ENCODE results near the gene MMEL1. TPM values are rescaled to one million over a fixed set of nuclear protein-coding genes. Genes with fewer than 3 reads are reported as not detected.
A peak's percentile ranks its signal among the peaks of the same experiment; 100 is the strongest.
"Not testable (repeated sequence)": the region's sequence is repeated elsewhere in the genome, so short reads cannot be mapped to it uniquely, and the experiment has no call there.

Gene MMEL1, protein sequence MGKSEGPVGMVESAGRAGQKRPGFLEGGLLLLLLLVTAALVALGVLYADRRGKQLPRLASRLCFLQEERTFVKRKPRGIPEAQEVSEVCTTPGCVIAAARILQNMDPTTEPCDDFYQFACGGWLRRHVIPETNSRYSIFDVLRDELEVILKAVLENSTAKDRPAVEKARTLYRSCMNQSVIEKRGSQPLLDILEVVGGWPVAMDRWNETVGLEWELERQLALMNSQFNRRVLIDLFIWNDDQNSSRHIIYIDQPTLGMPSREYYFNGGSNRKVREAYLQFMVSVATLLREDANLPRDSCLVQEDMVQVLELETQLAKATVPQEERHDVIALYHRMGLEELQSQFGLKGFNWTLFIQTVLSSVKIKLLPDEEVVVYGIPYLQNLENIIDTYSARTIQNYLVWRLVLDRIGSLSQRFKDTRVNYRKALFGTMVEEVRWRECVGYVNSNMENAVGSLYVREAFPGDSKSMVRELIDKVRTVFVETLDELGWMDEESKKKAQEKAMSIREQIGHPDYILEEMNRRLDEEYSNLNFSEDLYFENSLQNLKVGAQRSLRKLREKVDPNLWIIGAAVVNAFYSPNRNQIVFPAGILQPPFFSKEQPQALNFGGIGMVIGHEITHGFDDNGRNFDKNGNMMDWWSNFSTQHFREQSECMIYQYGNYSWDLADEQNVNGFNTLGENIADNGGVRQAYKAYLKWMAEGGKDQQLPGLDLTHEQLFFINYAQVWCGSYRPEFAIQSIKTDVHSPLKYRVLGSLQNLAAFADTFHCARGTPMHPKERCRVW
- total RNA-seq (1 to 10 TPM in 2 of 9 donors, under 1 TPM in 2, not detected in 5; 0.47 to 2.6 (median 1.6) TPM), polyA plus RNA-seq (1 to 10 TPM in 1 of 2 donors, under 1 TPM in 1; 0.30 to 1.1 TPM)
- long read RNA-seq, donor 1, result 0 reads
- long read RNA-seq, donor 2, result 0 reads
- long read RNA-seq, donor 3, result 0 reads

DNA sequence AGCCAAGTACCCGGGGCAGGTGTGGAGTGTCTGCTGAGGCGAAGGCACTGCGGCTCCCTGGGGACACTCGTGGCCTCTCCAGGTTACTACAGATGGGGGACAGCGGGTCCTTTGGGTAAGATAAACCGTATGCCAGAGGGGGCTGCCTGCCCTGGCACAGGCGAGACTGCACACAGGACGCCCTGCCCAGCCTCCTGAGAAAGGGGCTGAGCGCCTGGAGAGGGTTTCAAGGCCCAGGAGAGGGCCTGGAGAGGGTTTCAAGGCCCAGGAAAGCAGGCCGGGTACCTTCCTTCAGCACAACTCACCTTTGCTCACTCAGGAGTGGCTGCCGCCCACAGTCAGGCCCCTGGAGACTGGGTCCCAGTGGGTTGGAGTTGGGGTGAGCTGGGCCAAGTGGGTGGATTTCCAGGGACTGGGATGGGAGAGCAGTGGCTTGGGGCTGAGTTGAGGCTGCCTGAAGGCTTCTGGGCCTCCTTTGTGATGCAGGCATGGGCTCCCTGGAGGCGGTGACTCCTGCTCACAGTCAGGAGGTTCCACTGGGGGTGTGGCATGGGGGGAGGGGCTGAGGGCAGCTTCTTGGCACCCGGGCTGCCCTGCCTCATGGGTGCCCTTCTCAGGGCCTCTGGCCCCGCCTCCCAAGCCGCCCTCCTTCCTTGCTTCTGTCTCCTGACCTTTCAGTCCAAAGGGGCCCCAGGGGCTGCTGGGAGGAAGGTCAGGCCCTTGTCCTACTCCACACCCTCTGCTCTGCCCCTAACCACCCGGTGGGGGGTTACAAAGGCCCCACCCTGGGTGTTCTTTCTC is at the start of gene MMEL1:
Gene MMEL1, minus strand, starts transcription at position 456 of the 801 bp plus-strand sequence. CDS start 3,532 bp downstream, outside the sequence.
- peak in 1 of 5 donors; percentile 55 for DNase-seq
- no peaks in the 10 kb centered on the region for H3K36me3 ChIP-seq
- peaks cover 0 to 11% (median 7%) of the 10 kb centered on the region in 12 donors for H3K9me3 ChIP-seq
- H3K27me3 ChIP-seq, result peaks cover 24 to 65% (median 36%) of the 10 kb centered on the region in 9 donors
- H3K4me1 ChIP-seq, result peaks cover 0 to 22% (median 0%) of the 10 kb centered on the region in 12 donors
- intact Hi-C loops (cut with DNase I), result loop anchor here in 1 of 10 donors (10.0 kb wide), 1 partner anchor 48 kb away; the partner anchor contains the start of gene PRXL2B
- 68 to 77% (median 70%) methylated on average over 15 to 16 of the region's 16 CpGs for WGBS, 4 donors
- H3K4me3 ChIP-seq, result no peak within 1 kb of the TSS
- no peak for ATAC-seq
- TF ChIP-seq, protein P1, sequence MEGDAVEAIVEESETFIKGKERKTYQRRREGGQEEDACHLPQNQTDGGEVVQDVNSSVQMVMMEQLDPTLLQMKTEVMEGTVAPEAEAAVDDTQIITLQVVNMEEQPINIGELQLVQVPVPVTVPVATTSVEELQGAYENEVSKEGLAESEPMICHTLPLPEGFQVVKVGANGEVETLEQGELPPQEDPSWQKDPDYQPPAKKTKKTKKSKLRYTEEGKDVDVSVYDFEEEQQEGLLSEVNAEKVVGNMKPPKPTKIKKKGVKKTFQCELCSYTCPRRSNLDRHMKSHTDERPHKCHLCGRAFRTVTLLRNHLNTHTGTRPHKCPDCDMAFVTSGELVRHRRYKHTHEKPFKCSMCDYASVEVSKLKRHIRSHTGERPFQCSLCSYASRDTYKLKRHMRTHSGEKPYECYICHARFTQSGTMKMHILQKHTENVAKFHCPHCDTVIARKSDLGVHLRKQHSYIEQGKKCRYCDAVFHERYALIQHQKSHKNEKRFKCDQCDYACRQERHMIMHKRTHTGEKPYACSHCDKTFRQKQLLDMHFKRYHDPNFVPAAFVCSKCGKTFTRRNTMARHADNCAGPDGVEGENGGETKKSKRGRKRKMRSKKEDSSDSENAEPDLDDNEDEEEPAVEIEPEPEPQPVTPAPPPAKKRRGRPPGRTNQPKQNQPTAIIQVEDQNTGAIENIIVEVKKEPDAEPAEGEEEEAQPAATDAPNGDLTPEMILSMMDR (IDR thresholded peaks at IDR 0.05), result no peak
- TF ChIP-seq POLR2A (IDR thresholded peaks at IDR 0.05), result no peak
- no peak within 1 kb of the TSS for H3K27ac ChIP-seq

- H3K9me3 ChIP-seq; intact Hi-C loops (cut with DNase I); H3K27ac ChIP-seq; H3K36me3 ChIP-seq; H3K4me3 ChIP-seq; ATAC-seq; H3K27me3 ChIP-seq; H3K4me1 ChIP-seq; DNase-seq: not testable (repeated sequence)
- 62 to 88% (median 82%) methylated on average over 1 to 4 of the region's 10 CpGs; no CpG with 5 or more reads in 1 of the 4 donors for WGBS, 4 donors
Observed at GRCh38 chr1:2676726-2677125, 43.9 kb upstream of the MMEL1 start.

GRCh38 chr1:2671656-2672055 is 38.8 kb upstream of the MMEL1 start:
- DNase-seq; H3K4me3 ChIP-seq; H3K27ac ChIP-seq; H3K27me3 ChIP-seq; intact Hi-C loops (cut with DNase I); ATAC-seq; H3K9me3 ChIP-seq; H3K36me3 ChIP-seq; H3K4me1 ChIP-seq: not testable (repeated sequence)
- 55 to 63% (median 59%) methylated on average over 7 to 10 of the region's 11 CpGs for WGBS, 4 donors

- DNase-seq, H3K4me3 ChIP-seq, H3K27me3 ChIP-seq, H3K36me3 ChIP-seq, H3K9me3 ChIP-seq, H3K27ac ChIP-seq, H3K4me1 ChIP-seq, ATAC-seq: not testable (repeated sequence)
- WGBS, 4 donors, result 46 to 60% (median 52%) methylated on average over 3 to 8 of the region's 8 CpGs
- intact Hi-C loops (cut with DNase I), result loop anchor here in 1 of 10 donors (10.0 kb wide), 1 partner anchor 225 kb away; no protein-coding TSS in a partner anchor
Observed at GRCh38 chr1:2659806-2660205, 27.0 kb upstream of the MMEL1 start.

GRCh38 chr1:2657909-2658308 is 25.1 kb upstream of the MMEL1 start:
- peaks cover 0 to 14% (median 1%) of the 10 kb centered on the region in 9 donors for H3K27me3 ChIP-seq
- not testable (repeated sequence) for H3K36me3 ChIP-seq, H3K27ac ChIP-seq, H3K9me3 ChIP-seq, ATAC-seq, H3K4me1 ChIP-seq, DNase-seq, H3K4me3 ChIP-seq
- intact Hi-C loops (cut with DNase I), result loop anchor here in 1 of 10 donors (10.0 kb wide), 1 partner anchor 223 kb away; no protein-coding TSS in a partner anchor
- WGBS, 4 donors, result 80 to 85% (median 82%) methylated on average over 6 to 7 of the region's 10 CpGs; no CpG with 5 or more reads in 1 of the 4 donors

- not testable (repeated sequence) for H3K4me3 ChIP-seq, ATAC-seq, H3K4me1 ChIP-seq, H3K36me3 ChIP-seq, H3K27ac ChIP-seq, H3K9me3 ChIP-seq
- WGBS, 4 donors, result 47 to 62% (median 51%) methylated on average over 3 to 12 of the region's 12 CpGs; no CpG with 5 or more reads in 1 of the 4 donors
- intact Hi-C loops (cut with DNase I), result loop anchor here in 1 of 10 donors (10.0 kb wide), 1 partner anchor 222 kb away; no protein-coding TSS in a partner anchor
- peak in 2 of 5 donors; percentile 37 to 44 for DNase-seq
- peaks cover 0 to 18% (median 3%) of the 10 kb centered on the region in 9 donors for H3K27me3 ChIP-seq
Observed at GRCh38 chr1:2657124-2657523, 24.3 kb upstream of the MMEL1 start.

DNA sequence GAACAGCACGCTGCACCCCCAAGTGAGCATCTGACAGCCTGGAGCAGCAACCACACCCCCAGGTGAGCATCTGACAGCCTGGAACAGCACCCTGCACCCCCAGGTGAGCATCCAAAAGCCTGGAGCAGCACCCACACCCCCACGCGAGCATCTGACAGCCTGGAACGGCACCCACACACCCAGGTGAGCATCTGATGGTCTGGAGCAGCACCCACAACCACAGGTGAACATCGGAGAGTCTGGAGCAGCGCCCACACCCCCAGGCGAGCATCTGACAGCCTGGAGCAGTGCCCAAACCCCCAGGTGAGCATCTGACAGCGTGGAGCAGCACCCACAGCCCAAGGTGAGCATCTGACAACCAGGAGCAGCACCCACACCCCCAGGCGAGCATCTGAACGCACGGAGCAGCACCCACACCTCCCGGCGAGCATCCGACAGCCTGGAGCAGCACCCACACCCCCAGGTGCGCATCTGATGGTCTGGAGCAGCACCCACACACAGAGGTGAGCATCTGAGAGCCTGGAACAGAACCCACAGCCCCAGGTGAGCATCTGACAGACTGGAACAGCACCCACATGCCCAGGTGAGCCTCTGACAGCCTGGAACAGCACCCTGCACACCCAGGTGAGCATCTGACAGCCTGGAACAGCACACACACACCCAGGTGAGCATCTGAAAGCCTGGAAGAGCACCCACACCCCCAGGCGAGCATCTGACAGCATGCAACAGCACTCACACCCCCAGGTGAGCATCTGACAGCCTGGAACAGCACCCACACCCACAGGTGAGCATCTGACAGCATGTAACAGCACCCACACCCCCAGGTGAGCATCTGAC is 23.0 kb upstream of the MMEL1 start:
- ATAC-seq, H3K36me3 ChIP-seq, H3K27ac ChIP-seq, H3K9me3 ChIP-seq, H3K4me3 ChIP-seq, H3K4me1 ChIP-seq: not testable (repeated sequence)
- H3K27me3 ChIP-seq, result peaks cover 0 to 18% (median 3%) of the 10 kb centered on the region in 9 donors
- DNase-seq, result peak in 3 of 5 donors; percentile 18 to 60 (median 56)
- intact Hi-C loops (cut with DNase I), result loop anchor here in 1 of 10 donors (10.0 kb wide), 1 partner anchor 221 kb away; no protein-coding TSS in a partner anchor
- 42 to 48% (median 46%) methylated on average over 16 of the region's 16 CpGs for WGBS, 4 donors

Measured in heart left ventricle (tissue), 16 donors.